Amniotic stem cell (primary cell): ENCODE measurements around the gene MAP4K1.
"Not testable (repeated sequence)": the region's sequence is repeated elsewhere in the genome, so short reads cannot be mapped to it uniquely, and the experiment has no call there.

Experiments
- DNase-seq: peaks from one replicate; lab custom pipeline; 2025; lab: John Stamatoyannopoulos, UW

Gene MAP4K1

GRCh38 chr19:38650911-38651584 lies 33.3 kb upstream of the MAP4K1 start:
- DNase-seq: no peak

- DNase-seq: no peak
Observed at GRCh38 chr19:38650172-38650775, 32.5 kb upstream of the MAP4K1 start.

- no peak for DNase-seq
Observed at GRCh38 chr19:38649305-38650171, 31.8 kb upstream of the MAP4K1 start.

GRCh38 chr19:38648769-38649304 lies 31.1 kb upstream of the MAP4K1 start:
- no peak for DNase-seq

- DNase-seq: no peak
Observed at GRCh38 chr19:38647966-38648768, 30.4 kb upstream of the MAP4K1 start.

- peak; percentile 90 for DNase-seq
Observed at GRCh38 chr19:38647368-38647965, 29.7 kb upstream of the MAP4K1 start, which contains the start of gene ACTN4. Gene ACTN4, plus strand, starts transcription at chr19:38647649. Its CDS starts 97 bp downstream, at chr19:38647746.

- DNase-seq: no peak
Observed at GRCh38 chr19:38644719-38645118, 27.0 kb upstream of the MAP4K1 start.

GRCh38 chr19:38642176-38642575 lies 24.4 kb upstream of the MAP4K1 start:
- no peak for DNase-seq

GRCh38 chr19:38640368-38640767 lies 22.6 kb upstream of the MAP4K1 start:
- DNase-seq: no peak

GRCh38 chr19:38639679-38640078 lies 21.9 kb upstream of the MAP4K1 start:
- no peak for DNase-seq

- no peak for DNase-seq
Observed at GRCh38 chr19:38638461-38638860, 20.7 kb upstream of the MAP4K1 start.

GRCh38 chr19:38635483-38636399 lies 18.0 kb upstream of the MAP4K1 start:
- DNase-seq: no peak

GRCh38 chr19:38634757-38635482 lies 17.2 kb upstream of the MAP4K1 start:
- no peak for DNase-seq

- DNase-seq: no peak
Observed at GRCh38 chr19:38632476-38633213, 14.9 kb upstream of the MAP4K1 start.

GRCh38 chr19:38631811-38632475 lies 14.2 kb upstream of the MAP4K1 start:
- DNase-seq: not testable (repeated sequence)

- DNase-seq: not testable (repeated sequence)
Observed at GRCh38 chr19:38631301-38631700, 13.5 kb upstream of the MAP4K1 start.

- DNase-seq: no peak
Observed at GRCh38 chr19:38629568-38629967, 11.8 kb upstream of the MAP4K1 start.

- DNase-seq: no peak
Observed at GRCh38 chr19:38626401-38626800, 8.6 kb upstream of the MAP4K1 start.
